NCI-H187 treated with DMSO at 0.1 percent for 48 hours (cell line): ENCODE results near the gene SRPRA.
"Not testable (repeated sequence)": the region's sequence is repeated elsewhere in the genome, so short reads cannot be mapped to it uniquely, and the experiment has no call there.

Experiments used
- DNase-seq: peaks from one replicate; lab custom pipeline; 2025; lab: John Stamatoyannopoulos, UW

The SRPRA gene

GRCh38 chr11:126268708-126269579, at the start of gene SRPRA, which contains the start of gene FOXRED1:
TSS of gene SRPRA (minus strand) at chr11:126268895. CDS start at chr11:126268804, 91 bp downstream.
TSS of gene FOXRED1 (plus strand) at chr11:126269154. CDS start at chr11:126269207, 53 bp downstream.
- peak; percentile 85 for DNase-seq

GRCh38 chr11:126317756-126318573, 49.3 kb upstream of the SRPRA start:
- DNase-seq: peak; percentile 6

GRCh38 chr11:126317432-126317755, 48.7 kb upstream of the SRPRA start:
- no peak for DNase-seq

GRCh38 chr11:126313826-126314225, 45.1 kb upstream of the SRPRA start:
- no peak for DNase-seq

- no peak for DNase-seq
These were observed 44.3 kb upstream of the SRPRA start for GRCh38 chr11:126312961-126313360.

- no peak for DNase-seq
These were observed 43.0 kb upstream of the SRPRA start for GRCh38 chr11:126311401-126312291.

- no peak for DNase-seq
These were observed 42.3 kb upstream of the SRPRA start for GRCh38 chr11:126310992-126311310.

GRCh38 chr11:126310200-126310991, 41.7 kb upstream of the SRPRA start:
- DNase-seq: no peak

GRCh38 chr11:126308771-126309170, 40.1 kb upstream of the SRPRA start:
- DNase-seq: not testable (repeated sequence)

GRCh38 chr11:126308271-126308671, 39.6 kb upstream of the SRPRA start:
- no peak for DNase-seq

GRCh38 chr11:126307706-126308105, 39.0 kb upstream of the SRPRA start:
- no peak for DNase-seq

GRCh38 chr11:126305699-126306098, 37.0 kb upstream of the SRPRA start:
- DNase-seq: no peak

- DNase-seq: no peak
These were observed 35.9 kb upstream of the SRPRA start for GRCh38 chr11:126304457-126305075.

GRCh38 chr11:126303623-126304456, 35.1 kb upstream of the SRPRA start, which contains the start of gene DCPS:
TSS of gene DCPS (plus strand) at chr11:126304060. CDS start at chr11:126304081, 21 bp downstream.
- DNase-seq: peak; percentile 71

GRCh38 chr11:126297004-126297403, 28.3 kb upstream of the SRPRA start:
- DNase-seq: no peak

GRCh38 chr11:126293726-126294125, 25.0 kb upstream of the SRPRA start:
- DNase-seq: no peak

- no peak for DNase-seq
These were observed 22.2 kb upstream of the SRPRA start for GRCh38 chr11:126290887-126291286.

- DNase-seq: no peak
These were observed 19.5 kb upstream of the SRPRA start for GRCh38 chr11:126288237-126288636.

GRCh38 chr11:126284829-126285228, 16.1 kb upstream of the SRPRA start:
- no peak for DNase-seq
